GM21723 (cell line): ENCODE measurements around the gene DOK7.

Experiments
- ATAC-seq: cut with Tn5 transposase; IDR thresholded peaks from one replicate; pipeline ENCODE4 v1.9.1; 2021; ENCODE audit warnings: mild to moderate bottlenecking, moderate library complexity; ENCODE audit not compliant: unreplicated experiment

Gene DOK7

GRCh38 chr4:3462321-3462789 is 751 bp upstream of the DOK7 start:
- no peak for ATAC-seq

- ATAC-seq, result no peak
Observed at GRCh38 chr4:3463556-3464348, 646 bp downstream of the DOK7 start.

- no peak for ATAC-seq
Observed at GRCh38 chr4:3464349-3464905, 1.3 kb downstream of the DOK7 start.

GRCh38 chr4:3464911-3465697 is 2.0 kb downstream of the DOK7 start:
- ATAC-seq, result no peak

- no peak for ATAC-seq
Observed at GRCh38 chr4:3465698-3466671, 2.9 kb downstream of the DOK7 start.

- no peak for ATAC-seq
Observed at GRCh38 chr4:3466691-3467600, 3.8 kb downstream of the DOK7 start.

- ATAC-seq, result no peak
Observed at GRCh38 chr4:3467601-3468031, 4.5 kb downstream of the DOK7 start.

- ATAC-seq, result no peak
Observed at GRCh38 chr4:3468154-3468553, 5.0 kb downstream of the DOK7 start.

- no peak for ATAC-seq
Observed at GRCh38 chr4:3468804-3469203, 5.7 kb downstream of the DOK7 start.

- ATAC-seq, result no peak
Observed at GRCh38 chr4:3469386-3470243, 6.5 kb downstream of the DOK7 start.

GRCh38 chr4:3470244-3471097 is 7.4 kb downstream of the DOK7 start:
- no peak for ATAC-seq

- no peak for ATAC-seq
Observed at GRCh38 chr4:3471098-3471760, 8.1 kb downstream of the DOK7 start.

GRCh38 chr4:3471886-3472285 is 8.8 kb downstream of the DOK7 start:
- no peak for ATAC-seq

- ATAC-seq, result no peak
Observed at GRCh38 chr4:3472411-3473141, 9.5 kb downstream of the DOK7 start.

GRCh38 chr4:3473181-3473950 is 10.3 kb downstream of the DOK7 start:
- ATAC-seq, result no peak
